SKM-1 treated with dmso at 0.1 percent for 144 hours (cell line): ENCODE data around the gene PHLDA1.
"Not testable (repeated sequence)": the region's sequence is repeated elsewhere in the genome, so short reads cannot be mapped to it uniquely, and the experiment has no call there.

ENCODE experiments used
- DNase-seq: peaks from one replicate; lab custom pipeline; 2025; ENCODE audit not compliant: unreplicated experiment; lab: John Stamatoyannopoulos, UW

The PHLDA1 gene

DNA sequence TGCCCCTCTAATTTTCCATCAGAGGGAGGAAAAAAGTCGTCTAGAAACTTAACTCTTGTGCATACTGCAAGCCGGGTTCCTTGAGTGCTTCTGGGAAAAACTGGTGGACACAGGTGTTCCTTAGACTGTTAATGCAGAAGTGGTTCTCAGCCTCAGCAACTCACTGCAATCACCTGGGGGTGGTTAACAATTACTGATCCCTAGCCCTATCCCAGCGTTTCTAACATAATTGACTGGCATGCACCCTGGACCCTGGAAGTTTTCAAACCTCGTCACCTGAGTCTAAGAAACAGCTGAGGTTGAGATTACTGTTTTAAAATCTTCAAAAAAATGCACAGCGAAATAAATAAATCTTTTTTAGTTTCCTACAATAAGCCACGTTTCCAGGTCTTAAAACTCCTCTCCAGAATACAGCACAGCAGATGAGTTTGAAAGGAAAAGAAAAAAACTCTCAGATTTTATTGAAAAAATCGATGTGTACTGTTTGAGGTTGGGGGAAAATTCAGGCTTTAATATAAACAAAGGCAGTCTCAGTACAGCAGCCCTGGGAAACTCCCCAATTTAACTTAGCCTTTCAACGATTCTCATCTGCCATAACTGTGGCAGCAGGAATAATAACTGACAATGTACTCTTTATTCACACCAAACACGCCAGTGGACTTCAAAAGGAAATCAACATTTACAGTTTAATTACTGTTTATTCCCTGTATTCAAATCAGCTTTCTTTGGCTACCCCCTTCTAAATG, 45.4 kb downstream of the PHLDA1 start:
- DNase-seq = no peak

DNA sequence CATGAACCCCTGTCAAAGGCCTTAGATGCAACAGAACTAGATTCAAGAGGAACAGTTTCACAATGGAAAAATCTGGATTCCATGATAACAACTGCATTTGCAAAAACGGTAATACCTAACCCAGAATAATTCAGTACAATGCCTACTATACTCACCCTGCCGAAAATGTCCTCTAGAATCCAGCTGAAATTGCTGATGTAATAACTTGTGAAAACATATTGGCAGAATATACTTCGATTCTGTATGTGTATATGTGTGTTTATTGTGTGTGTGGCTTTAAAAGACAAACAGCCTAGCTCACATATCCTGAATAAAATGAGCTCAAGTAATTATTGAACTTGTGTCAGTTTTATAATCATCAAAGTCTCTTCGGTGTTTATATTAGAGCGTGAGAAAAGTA, 46.0 kb downstream of the PHLDA1 start:
- DNase-seq = no peak

DNA sequence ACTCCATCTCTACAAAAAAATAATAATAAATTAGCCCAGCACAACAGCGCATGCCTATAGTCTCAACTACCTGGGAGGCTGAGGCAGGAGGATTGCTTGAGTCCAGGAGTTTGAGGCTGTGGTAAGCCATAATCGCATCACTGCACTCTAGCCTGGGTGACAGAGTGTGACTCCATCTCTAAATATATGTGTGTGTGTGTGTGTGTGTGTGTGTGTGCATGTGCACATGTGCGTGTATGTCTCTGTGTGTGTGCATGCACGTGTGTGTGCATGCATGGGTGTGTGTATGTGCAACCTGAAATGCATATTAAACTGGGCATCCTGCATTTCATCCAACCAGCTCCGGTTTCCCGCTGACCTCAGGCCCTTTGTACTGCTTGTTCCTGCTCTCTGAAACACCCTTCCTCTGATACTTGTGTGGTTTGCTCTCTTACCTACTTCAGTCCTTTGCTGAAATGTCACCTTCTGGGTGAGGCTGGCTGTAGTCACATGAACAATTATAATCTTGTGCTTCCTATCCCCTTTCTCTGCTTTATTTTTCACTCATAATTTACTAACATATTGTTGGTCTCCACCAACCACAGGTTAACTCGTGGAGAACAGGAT, 46.9 kb downstream of the PHLDA1 start:
- no peak for DNase-seq

DNA sequence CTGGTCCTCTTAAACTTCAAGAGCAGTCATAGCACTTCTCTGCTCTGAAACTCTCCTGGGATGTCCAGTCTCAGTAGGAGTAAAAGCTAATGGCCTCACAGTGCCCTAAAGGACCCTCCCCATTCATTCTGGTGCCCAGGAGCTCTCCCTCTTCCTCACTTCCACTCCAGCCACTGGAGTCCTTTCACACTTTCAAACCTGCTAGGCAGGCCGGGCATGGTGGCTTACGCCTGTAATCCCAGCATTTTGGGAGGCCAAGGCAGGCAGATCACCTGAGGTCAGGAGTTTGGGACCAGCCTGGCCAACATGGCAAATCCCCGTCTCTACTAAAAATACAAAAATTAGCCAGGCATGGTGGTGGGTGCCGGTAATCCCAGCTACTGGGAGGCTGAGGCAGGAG, 47.7 kb downstream of the PHLDA1 start:
- DNase-seq = not testable (repeated sequence)

DNA sequence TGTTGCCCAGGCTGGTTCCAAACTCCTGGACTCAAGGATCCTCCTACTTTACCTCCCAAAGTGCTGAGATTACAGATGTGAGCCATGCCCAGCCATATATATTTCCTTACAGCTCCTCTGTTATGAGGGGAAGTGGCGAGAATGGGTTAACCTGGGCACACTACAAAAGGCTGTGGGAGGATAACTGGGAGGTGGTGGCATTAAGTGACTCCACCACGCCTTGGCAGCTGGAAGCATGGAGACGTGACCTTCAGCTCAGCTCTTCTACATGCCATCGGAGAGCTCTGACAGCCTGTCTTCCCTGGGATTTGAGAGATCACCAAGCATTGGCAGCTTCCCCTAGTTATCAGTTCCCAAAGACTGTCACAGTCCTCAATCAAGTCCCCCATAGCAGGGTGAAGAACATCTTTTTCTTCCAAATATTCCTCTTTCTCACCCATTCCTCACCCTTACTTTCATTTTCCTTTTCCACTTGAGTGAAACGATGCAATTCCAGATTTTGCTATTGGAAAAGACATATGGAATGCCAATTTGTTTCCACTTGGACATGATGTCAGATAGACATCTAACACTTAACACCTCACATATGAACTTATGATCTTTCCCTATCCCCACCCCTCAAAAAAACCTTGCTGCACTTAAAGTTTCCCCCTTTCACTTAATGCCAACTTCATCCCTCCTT, 48.5 kb downstream of the PHLDA1 start:
- no peak for DNase-seq

DNA sequence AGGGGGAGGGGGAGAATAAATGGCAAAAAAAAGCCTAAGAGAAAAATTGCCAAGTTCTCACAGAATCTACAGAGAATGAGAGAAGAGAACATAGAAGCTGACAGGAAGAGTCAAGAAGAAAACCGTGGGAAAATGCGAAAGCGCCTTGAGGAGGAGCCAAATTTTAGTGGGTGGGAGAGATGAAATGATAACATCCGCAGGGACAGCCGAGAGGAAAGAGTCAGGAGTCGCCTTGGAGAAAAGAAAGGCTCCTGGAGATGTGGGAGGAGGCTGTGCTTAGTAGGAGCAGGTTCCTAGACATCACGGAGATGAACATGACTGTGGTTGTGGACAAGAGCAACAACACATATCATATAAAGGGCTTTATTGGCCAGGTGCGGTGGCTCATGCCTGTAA, 49.4 kb downstream of the PHLDA1 start:
- DNase-seq = no peak

DNA sequence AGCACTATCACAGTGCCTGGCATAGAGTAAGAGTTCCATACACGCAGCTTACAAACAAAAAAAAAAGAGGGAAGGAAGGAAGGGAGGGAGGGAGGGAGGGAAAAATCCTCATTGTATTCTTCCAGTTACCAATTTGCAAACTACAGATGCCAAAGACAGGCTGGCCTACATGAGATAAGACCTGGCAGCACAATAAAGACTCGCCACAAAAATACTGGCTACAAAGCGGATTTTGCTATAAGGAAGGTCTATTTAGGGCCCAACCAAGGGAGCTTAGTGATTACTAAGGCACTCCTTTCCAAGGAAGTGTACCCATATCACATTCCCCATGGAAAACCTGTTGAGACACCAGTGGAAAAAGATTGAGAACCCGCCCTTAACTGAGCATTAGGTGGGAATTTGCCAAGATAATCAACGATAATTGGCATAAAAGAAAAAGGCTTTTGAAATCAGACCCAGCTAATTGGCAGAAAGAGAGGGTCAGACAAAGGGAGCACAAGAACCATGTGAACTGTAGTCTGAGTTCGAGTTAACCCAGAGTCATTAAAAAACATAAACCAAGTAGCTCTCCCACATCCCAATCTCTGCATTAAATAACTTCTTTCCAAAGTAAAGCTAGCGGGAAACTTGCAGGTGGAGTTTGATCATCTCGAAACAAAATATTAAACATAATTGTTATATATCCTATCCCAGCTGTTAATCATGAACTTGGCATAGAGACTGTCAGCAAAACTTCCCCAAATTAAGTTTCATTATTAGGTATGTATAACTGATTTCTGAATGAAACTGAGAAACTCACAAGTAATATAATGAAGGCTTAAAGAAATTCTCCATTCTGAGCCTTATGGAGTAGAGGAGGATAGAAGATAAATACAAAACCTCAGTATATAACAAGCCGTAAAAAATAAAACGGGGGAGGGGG, 50.1 kb downstream of the PHLDA1 start:
- DNase-seq = no peak

DNA sequence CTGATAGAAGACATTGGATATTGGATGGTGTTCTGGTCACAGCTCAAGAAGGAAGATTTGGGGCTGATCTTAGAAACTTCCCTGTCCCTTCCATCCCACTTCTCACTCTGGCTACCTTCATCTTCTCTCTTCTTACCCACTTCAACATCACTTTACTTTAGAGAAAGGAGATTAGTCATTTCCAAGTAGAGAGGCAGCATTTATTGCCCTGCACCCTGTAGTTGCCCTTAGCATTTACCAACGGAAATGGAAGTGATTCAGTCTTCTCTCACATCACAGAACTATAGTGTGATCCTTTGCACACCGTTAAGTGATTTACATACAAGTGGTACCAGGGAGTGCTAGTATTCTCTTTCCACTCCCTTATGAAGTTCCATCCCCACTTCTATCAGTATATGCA, 52.4 kb downstream of the PHLDA1 start:
- no peak for DNase-seq

DNA sequence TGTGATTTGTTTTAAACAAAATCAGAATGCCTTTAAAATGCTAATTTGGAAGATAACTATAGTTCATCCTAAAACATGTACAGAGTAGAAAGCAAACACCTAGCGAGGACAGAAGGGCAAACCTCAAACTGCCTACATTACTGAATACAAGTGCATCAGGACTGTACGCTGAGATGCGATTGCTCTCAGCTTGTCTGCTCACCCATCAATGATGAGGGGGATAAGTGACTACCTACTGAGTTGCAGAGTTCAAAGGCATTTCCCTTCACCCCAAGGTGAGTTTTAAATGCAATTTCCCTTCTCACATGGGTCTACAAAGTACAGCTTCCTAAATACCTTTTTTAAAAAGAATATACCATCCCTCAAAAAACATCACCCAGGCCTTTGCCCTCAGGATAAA, 52.9 kb downstream of the PHLDA1 start:
- DNase-seq = no peak

DNA sequence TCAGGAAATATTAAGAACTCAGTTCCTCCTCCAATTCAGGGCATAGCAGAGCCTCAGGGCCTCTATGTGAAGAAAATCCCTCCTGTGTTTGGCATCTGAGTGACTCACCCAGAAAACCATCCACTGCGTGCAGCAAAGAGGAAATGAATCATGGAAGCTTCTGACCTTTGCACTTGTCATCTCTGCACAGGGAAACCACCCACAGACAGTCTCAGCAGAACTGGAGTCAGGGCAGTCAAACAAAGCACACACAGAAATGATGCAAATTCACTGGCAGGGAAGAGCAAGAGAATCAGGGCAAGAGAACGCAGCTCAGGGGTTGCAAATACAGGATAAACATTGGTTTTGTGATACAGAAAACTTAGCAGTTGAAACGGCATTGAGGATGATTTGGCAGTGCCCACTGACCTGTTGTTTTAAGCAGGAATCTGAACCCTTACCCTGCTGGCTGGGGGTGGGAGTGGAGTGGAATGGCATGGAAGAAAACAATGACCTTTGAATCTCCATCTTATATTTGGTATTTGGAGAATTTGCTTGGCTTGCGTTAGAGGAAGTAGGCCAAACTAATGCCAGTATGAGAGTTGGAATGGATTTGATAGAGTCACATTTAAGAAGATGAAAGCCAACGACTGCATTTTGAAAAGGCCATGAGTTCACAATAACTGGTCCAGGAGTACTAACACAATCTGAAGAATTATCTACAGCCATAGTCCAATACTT, 53.5 kb downstream of the PHLDA1 start:
- DNase-seq = peak; percentile 74

DNA sequence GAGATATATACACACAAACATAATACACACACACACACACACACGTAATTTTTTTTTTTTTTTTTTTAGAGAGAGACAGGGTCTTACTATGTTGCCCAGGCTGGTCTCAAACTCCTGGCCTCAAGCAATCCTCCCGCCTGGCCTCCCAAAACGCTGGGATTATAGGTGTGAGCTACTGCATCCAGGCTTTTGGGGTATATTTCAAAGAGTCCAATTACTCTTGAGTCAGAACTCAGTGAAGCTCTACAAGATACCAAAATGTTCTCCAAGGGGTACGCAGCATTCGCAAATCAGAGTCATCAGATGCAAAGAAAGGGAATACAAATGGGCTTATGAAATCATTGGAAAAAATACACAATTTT, 54.0 kb downstream of the PHLDA1 start:
- no peak for DNase-seq

DNA sequence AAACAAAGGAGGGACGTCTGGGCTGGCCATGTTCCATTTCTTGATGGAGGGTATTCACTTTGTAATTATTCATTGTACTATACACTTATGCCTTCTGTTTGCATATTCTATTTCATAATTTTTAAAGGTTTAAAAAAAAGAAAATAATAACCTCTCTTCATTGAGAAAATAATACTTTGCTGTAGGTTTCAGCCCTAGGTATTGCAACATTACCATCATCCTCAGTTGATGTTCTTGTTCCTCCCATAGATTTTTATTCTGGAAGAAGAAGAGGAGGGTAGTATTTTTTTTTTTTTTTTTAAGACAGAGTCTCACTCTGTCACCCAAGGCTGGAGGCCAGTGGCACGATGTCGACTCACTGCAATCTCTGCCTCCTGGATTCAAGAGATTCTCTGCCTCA, 54.7 kb downstream of the PHLDA1 start:
- DNase-seq = no peak

DNA sequence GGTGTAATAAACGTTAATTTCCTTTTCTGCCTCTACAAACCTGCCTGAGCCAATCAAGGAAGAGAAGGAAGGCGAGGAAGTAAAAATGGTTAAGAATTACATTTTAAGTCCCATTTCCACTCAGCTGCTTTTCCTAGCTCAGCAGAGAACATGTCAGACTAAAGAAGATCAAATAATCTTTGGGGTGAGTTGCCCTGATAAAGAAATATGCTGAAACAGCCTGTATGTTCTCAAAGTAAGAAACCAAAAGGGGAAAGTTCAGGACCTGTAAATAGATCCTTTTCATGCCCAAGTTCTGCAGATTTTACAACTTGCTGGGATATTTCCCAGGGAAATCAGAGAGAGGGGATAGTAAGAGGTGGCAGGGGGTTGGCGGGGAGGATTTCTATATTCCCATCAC, 55.5 kb downstream of the PHLDA1 start:
- DNase-seq = no peak

DNA sequence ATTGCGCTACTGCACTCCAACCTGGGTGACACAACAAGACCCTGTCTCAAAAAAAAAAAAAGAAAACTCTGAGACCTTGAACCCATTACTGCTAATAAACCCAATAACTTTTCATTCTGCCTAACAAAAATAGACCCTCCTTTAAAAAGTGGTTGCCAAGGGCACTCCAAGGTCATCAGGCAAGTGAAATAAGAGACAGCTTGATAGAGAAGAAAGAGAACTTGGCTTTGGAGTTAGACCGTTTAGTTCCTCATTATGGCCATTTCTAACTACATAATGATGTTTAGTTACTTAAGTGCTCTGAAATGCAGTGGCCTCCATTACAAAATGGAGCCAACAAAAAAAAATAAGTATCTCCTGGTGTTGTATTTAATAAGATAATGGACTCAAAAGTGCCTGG, 55.9 kb downstream of the PHLDA1 start:
- DNase-seq = peak; percentile 14
